Loucy (cell line): Measurements from ENCODE around the gene FLNA.

Source experiments
- H2AFZ ChIP-seq: fragments of 200-600 bp; sonication (generic); 2 replicates; pipeline ENCODE4 v1.6.0; 2016; ENCODE audit warnings: antibody characterized with exemption, mild to moderate bottlenecking, low read length, moderate library complexity
- H3F3A ChIP-seq: fragments of 200-600 bp; 2 replicates; pipeline ENCODE4 v1.6.0; 2016; ENCODE audit warnings: antibody characterized with exemption, low read depth, mild to moderate bottlenecking
- H3K27me3 ChIP-seq: fragments of 200-600 bp; sonication (generic); 2 replicates; pipeline ENCODE4 v1.6.1; 2014; ENCODE audit warnings: low read length, mild to moderate bottlenecking; ENCODE audit not compliant: insufficient read depth, poor library complexity, severe bottlenecking
- H3K36me3 ChIP-seq: fragments of 200-600 bp; sonication (generic); 2 replicates; pipeline ENCODE4 v1.6.1; 2016; ENCODE audit warnings: low read length; ENCODE audit not compliant: insufficient read depth
- H3K4me1 ChIP-seq: fragments of 200-600 bp; sonication (generic); 2 replicates; pipeline ENCODE4 v1.5.1; 2014; ENCODE audit warnings: low read length, mild to moderate bottlenecking; ENCODE audit not compliant: insufficient read depth, poor library complexity, severe bottlenecking
- H3K4me2 ChIP-seq: fragments of 200-600 bp; sonication (generic); 2 replicates; pipeline ENCODE4 v1.6.0; 2014; ENCODE audit warnings: antibody characterized with exemption, low read length, low read depth, mild to moderate bottlenecking; ENCODE audit not compliant: poor library complexity, severe bottlenecking
- H3K4me3 ChIP-seq: fragments of 200-600 bp; sonication (generic); 2 replicates; pipeline ENCODE4 v1.5.1; 2014; ENCODE audit warnings: low read length, mild to moderate bottlenecking, mixed read lengths; ENCODE audit not compliant: poor library complexity, severe bottlenecking
- H3K79me2 ChIP-seq: fragments of 200-600 bp; sonication (generic); 2 replicates; pipeline ENCODE4 v1.6.1; 2014; ENCODE audit warnings: low read length; ENCODE audit not compliant: insufficient read depth
- H3K9ac ChIP-seq: fragments of 200-600 bp; sonication (generic); 2 replicates; pipeline ENCODE4 v1.6.0; 2014; ENCODE audit warnings: mild to moderate bottlenecking, low read depth, low read length, moderate library complexity; ENCODE audit not compliant: poor library complexity, severe bottlenecking
- H3K9me2 ChIP-seq: fragments of 200-600 bp; sonication (generic); replicated peaks from 2 replicates; pipeline ENCODE4 v1.6.1; 2016; ENCODE audit warnings: low read depth, low read length, mixed read lengths
- H3K9me3 ChIP-seq: fragments of 200-600 bp; sonication (generic); 2 replicates; pipeline ENCODE4 v1.6.1; 2014; ENCODE audit warnings: mild to moderate bottlenecking, antibody characterized with exemption, low read length, low read depth; ENCODE audit not compliant: insufficient read depth
- H4K20me1 ChIP-seq: fragments of 200-600 bp; sonication (generic); 2 replicates; pipeline ENCODE4 v1.6.0; 2014; ENCODE audit warnings: antibody characterized with exemption, low read length, mild to moderate bottlenecking; ENCODE audit not compliant: insufficient read depth, poor library complexity, severe bottlenecking
- EZH2phosphoT487 ChIP-seq: fragments of 200-600 bp; IDR thresholded peaks from 2 replicates; pipeline ENCODE4 v1.6.1; 2018; ENCODE audit warnings: antibody characterized with exemption, mild to moderate bottlenecking, moderate library complexity, borderline replicate concordance
- TF ChIP-seq, protein P1 (sequence below): fragments of 200-600 bp; sonication (generic); conservative IDR thresholded peaks from 2 replicates; pipeline ENCODE4 v1.5.1; 2014; ENCODE audit warnings: mild to moderate bottlenecking, antibody characterized with exemption, low read length

The FLNA gene

DNA sequence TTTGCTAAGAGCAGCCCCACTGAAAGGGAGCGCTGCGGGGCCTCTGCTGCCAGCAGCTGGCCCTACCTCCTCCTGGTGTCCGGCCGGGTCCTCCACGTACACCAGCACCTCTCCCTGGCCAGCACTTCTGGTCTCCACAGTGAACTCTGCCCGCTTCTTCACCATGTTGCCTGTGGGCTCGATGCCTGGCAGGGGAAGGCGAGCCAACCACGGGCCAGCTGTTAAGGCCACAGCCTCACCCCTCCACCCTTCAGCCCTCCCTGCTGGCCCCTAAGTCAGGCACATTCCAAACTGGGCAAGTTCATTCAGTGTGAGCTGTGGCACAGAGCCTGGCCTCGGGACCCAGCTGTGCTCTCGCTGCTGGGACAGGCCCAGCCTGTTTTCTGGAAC, 7.8 kb downstream of the FLNA start:
- peaks cover 73% of the 10 kb centered on the region for H3K79me2 ChIP-seq
- H3K36me3 ChIP-seq, result peaks cover 55% of the 10 kb centered on the region; the same call in 1 of the 2 replicates
- H3K9ac ChIP-seq, result no peak overlapping the region
- H3K4me3 ChIP-seq, result no peak overlapping the region
- no peaks in the 10 kb centered on the region for H3K9me3 ChIP-seq
- no peak overlapping the region for H3K4me2 ChIP-seq
- no peaks in the 10 kb centered on the region for H3F3A ChIP-seq
- TF ChIP-seq EZH2phosphoT487, result no peak
- TF ChIP-seq, protein P1, sequence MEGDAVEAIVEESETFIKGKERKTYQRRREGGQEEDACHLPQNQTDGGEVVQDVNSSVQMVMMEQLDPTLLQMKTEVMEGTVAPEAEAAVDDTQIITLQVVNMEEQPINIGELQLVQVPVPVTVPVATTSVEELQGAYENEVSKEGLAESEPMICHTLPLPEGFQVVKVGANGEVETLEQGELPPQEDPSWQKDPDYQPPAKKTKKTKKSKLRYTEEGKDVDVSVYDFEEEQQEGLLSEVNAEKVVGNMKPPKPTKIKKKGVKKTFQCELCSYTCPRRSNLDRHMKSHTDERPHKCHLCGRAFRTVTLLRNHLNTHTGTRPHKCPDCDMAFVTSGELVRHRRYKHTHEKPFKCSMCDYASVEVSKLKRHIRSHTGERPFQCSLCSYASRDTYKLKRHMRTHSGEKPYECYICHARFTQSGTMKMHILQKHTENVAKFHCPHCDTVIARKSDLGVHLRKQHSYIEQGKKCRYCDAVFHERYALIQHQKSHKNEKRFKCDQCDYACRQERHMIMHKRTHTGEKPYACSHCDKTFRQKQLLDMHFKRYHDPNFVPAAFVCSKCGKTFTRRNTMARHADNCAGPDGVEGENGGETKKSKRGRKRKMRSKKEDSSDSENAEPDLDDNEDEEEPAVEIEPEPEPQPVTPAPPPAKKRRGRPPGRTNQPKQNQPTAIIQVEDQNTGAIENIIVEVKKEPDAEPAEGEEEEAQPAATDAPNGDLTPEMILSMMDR, result no peak
- H4K20me1 ChIP-seq, result peaks cover 48% of the 10 kb centered on the region
- H3K27me3 ChIP-seq, result no peaks in the 10 kb centered on the region
- peaks cover 13% of the 10 kb centered on the region for H3K4me1 ChIP-seq
- no peaks in the 10 kb centered on the region for H3K9me2 ChIP-seq
- H2AFZ ChIP-seq, result no peak overlapping the region

DNA sequence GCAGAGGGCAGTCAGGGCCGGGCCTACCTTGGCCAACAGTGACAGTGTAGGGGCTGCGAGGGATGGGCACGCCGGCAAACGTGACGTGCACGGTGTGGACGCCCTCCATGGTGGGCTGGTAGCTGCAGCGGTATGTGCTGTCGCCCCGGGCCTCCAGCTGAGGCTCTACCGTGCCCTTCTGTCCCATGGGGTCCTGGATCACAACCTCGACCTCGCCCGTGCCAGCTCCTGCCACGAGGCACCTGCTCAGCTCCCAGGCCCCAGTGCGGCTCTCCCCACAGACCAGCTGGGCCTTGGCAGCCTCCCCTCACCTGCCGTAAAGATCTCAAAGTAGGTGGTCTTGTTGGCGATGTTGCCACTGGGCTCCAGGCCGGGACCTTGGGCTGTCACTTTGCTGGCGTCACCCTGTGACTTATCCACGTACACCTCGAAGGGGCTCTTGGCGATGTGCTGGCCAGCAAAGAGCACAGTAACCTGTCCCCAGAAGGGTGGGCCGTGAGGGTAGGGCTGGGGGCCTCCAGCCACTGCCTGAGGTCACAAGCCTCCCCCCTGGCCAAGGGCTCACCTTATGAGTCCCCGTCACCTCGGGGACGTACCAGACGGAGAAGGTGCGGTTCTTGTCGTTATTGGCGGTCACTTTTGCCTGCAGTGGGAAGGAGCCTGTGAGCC, 8.3 kb downstream of the FLNA start:
- Histone ChIP-seq H3K9me3 (no peaks in the 10 kb centered on the region), H3K9me2 (no peaks in the 10 kb centered on the region), H3K36me3 (peaks cover 61% of the 10 kb centered on the region; the same call in 1 of the 2 replicates), H3K9ac (no peak overlapping the region), H3K4me2 (no peak overlapping the region), H3K79me2 (peaks cover 73% of the 10 kb centered on the region), H2AFZ (no peak overlapping the region), H3F3A (no peaks in the 10 kb centered on the region), H3K4me3 (no peak overlapping the region), H3K4me1 (peaks cover 13% of the 10 kb centered on the region), H3K27me3 (no peaks in the 10 kb centered on the region), H4K20me1 (peaks cover 48% of the 10 kb centered on the region)
- TF ChIP-seq, protein P1, result no peak
- no peak for TF ChIP-seq EZH2phosphoT487

DNA sequence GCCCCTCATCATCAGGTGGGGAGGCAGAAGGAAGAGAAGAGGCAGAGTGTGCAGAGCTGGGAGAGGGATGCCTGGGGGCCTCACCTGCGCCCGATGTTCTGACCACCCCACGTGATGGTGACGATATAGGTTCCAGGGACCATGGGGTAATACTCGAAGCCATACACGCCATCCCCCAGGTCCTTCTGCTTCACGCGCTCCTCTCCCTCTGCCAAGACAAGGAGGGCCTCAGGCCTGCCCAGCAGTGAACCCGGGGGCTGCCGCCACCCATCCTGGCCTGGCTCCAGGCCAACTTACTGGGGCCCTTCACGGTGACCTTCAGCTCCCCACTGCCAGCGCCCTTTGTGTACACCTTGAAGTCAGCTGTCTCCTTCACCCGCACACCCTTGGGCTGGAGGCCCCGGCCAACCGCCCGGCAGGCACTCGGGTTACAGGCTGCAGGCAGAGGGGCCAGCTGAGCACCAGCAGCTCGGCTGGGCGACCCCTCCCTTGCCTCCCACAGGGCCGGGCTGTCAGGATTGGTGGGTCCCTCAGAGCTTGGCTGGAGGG, 9.3 kb downstream of the FLNA start:
- Histone ChIP-seq H4K20me1 (peaks cover 48% of the 10 kb centered on the region), H3K79me2 (peaks cover 64% of the 10 kb centered on the region), H3F3A (no peaks in the 10 kb centered on the region), H3K36me3 (peaks cover 67% of the 10 kb centered on the region; the same call in 1 of the 2 replicates), H3K4me3 (no peak overlapping the region), H2AFZ (no peak overlapping the region), H3K9me2 (no peaks in the 10 kb centered on the region), H3K4me1 (peaks cover 13% of the 10 kb centered on the region), H3K4me2 (no peak overlapping the region), H3K27me3 (no peaks in the 10 kb centered on the region), H3K9me3 (no peaks in the 10 kb centered on the region), H3K9ac (no peak overlapping the region)
- no peak for TF ChIP-seq EZH2phosphoT487
- TF ChIP-seq, protein P1, result no peak
